HG02981 (cell line): ENCODE measurements around the gene G6PC1.

Source experiments
- ATAC-seq: cut with Tn5 transposase; IDR thresholded peaks from one replicate; pipeline ENCODE4 v1.9.1; 2021; ENCODE audit warnings: mild to moderate bottlenecking, moderate library complexity; ENCODE audit not compliant: unreplicated experiment

The G6PC1 gene

GRCh38 chr17:42929497-42929844 lies 28.9 kb downstream of the G6PC1 start:
- ATAC-seq, result no peak

GRCh38 chr17:42937712-42938596 lies 37.4 kb downstream of the G6PC1 start:
- no peak for ATAC-seq

GRCh38 chr17:42944211-42944610 lies 43.6 kb downstream of the G6PC1 start:
- no peak for ATAC-seq

GRCh38 chr17:42946812-42947211 lies 46.2 kb downstream of the G6PC1 start:
- ATAC-seq, result no peak

- ATAC-seq, result no peak
These were observed 49.6 kb downstream of the G6PC1 start for GRCh38 chr17:42950044-42950783.
